Measurements from ENCODE around the gene RFTN2.

DNA sequence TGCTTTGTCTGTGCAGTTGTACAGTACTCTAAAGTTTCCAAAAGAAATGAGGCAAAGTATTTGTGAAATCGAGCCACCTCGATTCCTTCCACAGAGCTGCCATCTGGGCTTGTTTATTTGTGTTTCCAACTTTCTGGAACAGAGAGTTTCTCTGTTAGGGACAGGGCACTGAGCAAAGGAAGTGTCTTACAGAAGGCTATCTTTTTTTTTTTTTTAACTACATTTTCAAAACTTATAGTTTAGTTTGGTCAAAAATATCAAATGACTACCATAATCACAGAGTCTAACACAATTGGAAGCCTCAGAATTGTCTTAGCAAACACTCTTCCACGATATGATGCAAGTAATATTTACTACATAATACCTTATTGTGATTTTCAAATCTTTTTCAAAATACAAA is 796 bp downstream of the RFTN2 start:
- TF ChIP-seq CTCF (IDR thresholded peaks at IDR 0.05; ENCODE audit: low read length): no peak
- TF ChIP-seq EZH2phosphoT487 (IDR thresholded peaks at IDR 0.05; ENCODE audit: low read length): no peak
- TF ChIP-seq EZH2 (optimal IDR thresholded peaks at IDR 0.05; ENCODE audit: low read depth, low read length): no peak
